Mucosa of descending colon (tissue), 3 donors: ENCODE measurements around the gene MYO3B. TPM values are rescaled to one million over a fixed set of nuclear protein-coding genes. Genes with fewer than 3 reads are reported as not detected.

ENCODE experiments used
- ATAC-seq: fragments of 200-7000 bp; cut with Tn5 transposase; one replicate; pipeline ENCODE4 v1.9.1; 2020; ENCODE audit warnings: mild to moderate bottlenecking, moderate library complexity
- DNase-seq, 3 donors: peaks; one replicate each; pipeline ENCODE4 v3.0.0-alpha.2; 2020
- H3K36me3 ChIP-seq: fragments of 200-600 bp; one replicate; pipeline ENCODE4 v1.8.0; 2021; ENCODE audit warnings: low read depth, mild to moderate bottlenecking
- H3K4me1 ChIP-seq: fragments of 200-600 bp; one replicate; pipeline ENCODE4 v1.8.0; 2021; ENCODE audit warnings: low read depth, mild to moderate bottlenecking
- H3K4me3 ChIP-seq: fragments of 200-600 bp; one replicate; pipeline ENCODE4 v1.8.0; 2021; ENCODE audit warnings: mild to moderate bottlenecking
- H3K9me3 ChIP-seq: fragments of 200-600 bp; one replicate; pipeline ENCODE4 v1.8.0; 2021; ENCODE audit warnings: mild to moderate bottlenecking
- intact Hi-C, 2 donors: fragments of 100-400 bp; cut with DNase I in 1 of 2; cut with micrococcal nuclease in 1 of 2; formaldehyde crosslinking; loops; one replicate each; pipeline versions ENCODE4 v1.11.0 to v1.11.1; 2022; cut with DNase I, micrococcal nuclease
- total RNA-seq, 3 donors: library from RNA; stranded (reverse); fragmentation: NEBNext Ultra II Directional in 2 of 3; extraction: Animal tissue kit (Norgen Biotek cat#: 25700) in 2 of 3; gene quantifications; one replicate each; pipeline versions ENCODE4 v1.2.1 to v1.2.4, GENCODE V29; 2021 to 2023
- TF ChIP-seq, protein P1 (sequence below): fragments of 200-600 bp; IDR thresholded peaks from one replicate; pipeline ENCODE4 v1.8.0; 2022; ENCODE audit warnings: antibody characterized with exemption, mild to moderate bottlenecking
- donor health status: DM: no; HTN: no; CAD: no; lungs with moderate emphysema.
- donor health status: DM: no; HTN: no; CAD: no.
- donor health status: DM: no; HTN: yes; CAD: no.

The MYO3B gene
- total RNA-seq, 3 donors from 2014 or later: 0.06 to 0.39 (median 0.09) TPM

DNA sequence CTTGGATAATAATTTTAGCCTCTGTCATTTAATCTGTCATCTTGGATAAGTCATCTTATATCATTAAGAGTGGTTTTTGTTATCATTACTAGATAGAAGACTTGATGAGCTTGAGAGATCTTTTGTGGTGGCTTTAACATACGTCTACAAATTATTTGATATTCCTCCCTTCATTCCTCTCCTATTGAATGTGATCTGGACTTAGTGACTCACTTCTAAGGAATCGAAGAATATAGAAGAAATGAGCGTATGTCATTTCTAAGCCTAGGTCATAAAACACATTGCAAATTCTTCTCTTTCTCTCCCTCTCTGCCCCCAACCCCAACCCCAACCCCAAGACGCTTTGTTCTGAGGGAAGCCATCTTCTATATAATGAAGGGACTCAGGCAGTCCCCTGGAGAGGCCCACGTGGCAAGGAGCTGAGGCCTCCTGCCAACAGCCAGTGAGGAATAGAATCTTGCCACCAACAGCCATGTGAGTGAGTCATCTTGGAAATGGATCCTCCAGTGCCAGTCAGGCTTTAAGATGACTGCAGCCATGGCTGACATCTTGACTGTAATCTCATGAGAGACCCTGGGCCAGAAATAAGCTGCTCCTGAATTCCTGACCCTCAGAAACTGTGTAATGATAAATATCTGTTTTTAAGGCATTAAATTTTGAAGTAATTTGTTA is 315.6 kb downstream of the MYO3B start:
- H3K4me3 ChIP-seq: no peak overlapping the region
- H3K9me3 ChIP-seq: no peaks in the 10 kb centered on the region
- no peaks in the 10 kb centered on the region for H3K4me1 ChIP-seq
- TF ChIP-seq, protein P1, sequence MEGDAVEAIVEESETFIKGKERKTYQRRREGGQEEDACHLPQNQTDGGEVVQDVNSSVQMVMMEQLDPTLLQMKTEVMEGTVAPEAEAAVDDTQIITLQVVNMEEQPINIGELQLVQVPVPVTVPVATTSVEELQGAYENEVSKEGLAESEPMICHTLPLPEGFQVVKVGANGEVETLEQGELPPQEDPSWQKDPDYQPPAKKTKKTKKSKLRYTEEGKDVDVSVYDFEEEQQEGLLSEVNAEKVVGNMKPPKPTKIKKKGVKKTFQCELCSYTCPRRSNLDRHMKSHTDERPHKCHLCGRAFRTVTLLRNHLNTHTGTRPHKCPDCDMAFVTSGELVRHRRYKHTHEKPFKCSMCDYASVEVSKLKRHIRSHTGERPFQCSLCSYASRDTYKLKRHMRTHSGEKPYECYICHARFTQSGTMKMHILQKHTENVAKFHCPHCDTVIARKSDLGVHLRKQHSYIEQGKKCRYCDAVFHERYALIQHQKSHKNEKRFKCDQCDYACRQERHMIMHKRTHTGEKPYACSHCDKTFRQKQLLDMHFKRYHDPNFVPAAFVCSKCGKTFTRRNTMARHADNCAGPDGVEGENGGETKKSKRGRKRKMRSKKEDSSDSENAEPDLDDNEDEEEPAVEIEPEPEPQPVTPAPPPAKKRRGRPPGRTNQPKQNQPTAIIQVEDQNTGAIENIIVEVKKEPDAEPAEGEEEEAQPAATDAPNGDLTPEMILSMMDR: no peak
- DNase-seq (no peak), ATAC-seq (no peak)
- no peaks in the 10 kb centered on the region for H3K36me3 ChIP-seq
- intact Hi-C loops: no loop called here

DNA sequence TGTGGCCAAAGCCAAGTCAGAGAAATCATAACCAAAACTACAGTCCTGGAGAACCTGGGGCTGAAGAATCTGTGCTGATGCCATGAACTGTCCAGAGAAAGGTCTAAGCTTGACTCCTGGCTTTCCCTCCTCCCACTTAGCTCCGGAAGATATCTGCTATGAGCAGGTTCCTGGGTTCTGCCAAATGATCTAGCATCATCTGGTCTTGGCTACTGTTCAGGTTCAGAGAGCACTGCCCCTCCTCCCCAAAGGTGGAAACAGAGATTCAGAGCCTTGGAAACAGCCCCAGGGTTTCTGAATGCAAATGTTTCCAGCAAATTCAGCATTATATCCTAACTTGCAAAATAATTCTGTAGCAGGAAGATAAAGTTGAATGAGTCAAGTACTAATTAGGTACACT is 317.9 kb downstream of the MYO3B start:
- TF ChIP-seq, protein P1: no peak
- H3K4me1 ChIP-seq: no peaks in the 10 kb centered on the region
- no peaks in the 10 kb centered on the region for H3K9me3 ChIP-seq
- DNase-seq (no peak), ATAC-seq (no peak)
- no peaks in the 10 kb centered on the region for H3K36me3 ChIP-seq
- H3K4me3 ChIP-seq: no peak overlapping the region
- intact Hi-C loops: no loop called here

DNA sequence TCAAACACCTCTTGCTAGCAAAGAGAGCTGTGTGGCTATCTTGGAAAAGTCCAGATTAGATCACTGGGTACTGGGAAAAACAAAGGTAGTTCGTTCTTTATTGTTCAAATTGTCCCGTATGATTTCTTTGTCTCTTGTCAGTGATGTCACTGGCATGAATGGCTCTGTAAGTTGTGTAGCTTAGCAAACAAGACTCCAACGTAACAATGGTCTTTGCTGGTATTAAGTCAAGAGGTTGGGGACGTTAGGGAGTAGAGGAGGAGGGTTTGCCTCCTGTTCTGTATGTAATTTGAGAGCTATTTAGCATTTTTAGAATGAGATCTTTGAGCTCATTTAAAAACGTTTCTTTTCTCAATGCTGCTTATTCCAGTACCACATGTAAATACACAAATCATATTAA is 320.7 kb downstream of the MYO3B start:
- TF ChIP-seq, protein P1: no peak
- ATAC-seq (no peak), DNase-seq (no peak)
- no peaks in the 10 kb centered on the region for H3K4me1 ChIP-seq
- no peak overlapping the region for H3K4me3 ChIP-seq
- H3K9me3 ChIP-seq: no peaks in the 10 kb centered on the region
- H3K36me3 ChIP-seq: no peaks in the 10 kb centered on the region
- intact Hi-C loops: no loop called here

- intact Hi-C loops: no loop called here
- no peaks in the 10 kb centered on the region for H3K36me3 ChIP-seq
- H3K4me1 ChIP-seq: no peaks in the 10 kb centered on the region
- no peak overlapping the region for H3K4me3 ChIP-seq
- H3K9me3 ChIP-seq: no peaks in the 10 kb centered on the region
- ATAC-seq (peak; percentile 77), DNase-seq (no peak)
- TF ChIP-seq, protein P1: no peak
Observed at GRCh38 chr2:170500104-170500503, 322.2 kb downstream of the MYO3B start.

DNA sequence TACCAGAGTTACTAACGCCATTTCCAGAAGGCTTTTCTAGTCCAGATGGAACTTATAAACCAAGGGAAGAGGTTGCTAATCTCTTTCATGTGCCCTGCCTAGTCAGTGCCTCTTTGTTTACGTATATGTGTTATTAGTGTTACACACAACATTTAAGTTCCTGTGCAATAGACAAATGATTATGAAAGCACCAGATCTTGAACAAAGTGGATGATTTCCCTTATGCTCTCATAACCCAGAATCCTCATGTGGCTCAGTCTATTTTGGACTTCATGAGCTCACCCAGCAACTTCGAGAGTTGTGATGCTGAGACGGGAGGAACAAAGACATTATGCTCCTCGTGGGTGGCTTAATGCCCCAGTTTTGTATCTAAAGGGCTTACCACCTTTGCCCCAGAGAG is 322.8 kb downstream of the MYO3B start:
- no peaks in the 10 kb centered on the region for H3K36me3 ChIP-seq
- no peaks in the 10 kb centered on the region for H3K9me3 ChIP-seq
- TF ChIP-seq, protein P1: no peak
- no peaks in the 10 kb centered on the region for H3K4me1 ChIP-seq
- ATAC-seq: peak; percentile 27
- no peak overlapping the region for H3K4me3 ChIP-seq
- DNase-seq: no peak
- intact Hi-C loops: no loop called here
